Right cardiac atrium (tissue), 5 donors: ENCODE results near the gene MXD3. TPM values are rescaled to one million over a fixed set of nuclear protein-coding genes. Genes with fewer than 3 reads are reported as not detected.
"Not testable (repeated sequence)": the region's sequence is repeated elsewhere in the genome, so short reads cannot be mapped to it uniquely, and the experiment has no call there.

Experiments
- ATAC-seq, 2 donors: fragments of 200-7000 bp; cut with Tn5 transposase; one replicate each; pipeline versions ENCODE4 v1.8.0 to v1.9.1; 2020; ENCODE audit warnings: moderate library complexity in 2 of 2, mild to moderate bottlenecking in 1 of 2
- DNase-seq, 3 donors: peaks; one replicate each; pipeline ENCODE4 v3.0.0-alpha.2; 2020
- H3K27ac ChIP-seq: one replicate; pipeline ENCODE4 v1.5.1; 2013; ENCODE audit warnings: mild to moderate bottlenecking, low read length, control low read depth, moderate library complexity
- H3K27me3 ChIP-seq: one replicate; pipeline ENCODE4 v1.6.1; 2013; ENCODE audit not compliant: control insufficient read depth, insufficient read depth
- H3K4me1 ChIP-seq: one replicate; pipeline ENCODE4 v1.6.1; 2013; ENCODE audit warnings: low read length; ENCODE audit not compliant: control insufficient read depth, insufficient read depth
- H3K4me3 ChIP-seq: one replicate; pipeline ENCODE4 v1.5.1; 2013; ENCODE audit warnings: low read length, control low read depth
- H3K9me3 ChIP-seq: one replicate; pipeline ENCODE4 v1.6.1; 2013; ENCODE audit warnings: low read length; ENCODE audit not compliant: control insufficient read depth
- WGBS: extraction: QIAGEN DNeasy Blood & Tissue Kit; methylation state at CpG from one replicate; pipeline ENCODE4 v1.1.7; 2013; 5-methylcytosine and 5-hydroxymethylcytosine counted together
- intact Hi-C, 4 donors: fragments of 100-400 bp; cut with DNase I; formaldehyde crosslinking; loops; one replicate each; pipeline versions ENCODE4 v1.11.0 to v1.14.0; 2022 to 2023
- long read RNA-seq, 4 donors: library from polyadenylated mRNA; unstranded; transcript quantifications; one replicate each; pipeline ENCODE4 v2.0.0, GENCODE V29; 2020 to 2021
- polyA plus RNA-seq: library from polyadenylated mRNA; stranded (reverse); fragments of 200-250 nt; gene quantifications from one replicate; pipeline ENCODE4 v1.2.3, GENCODE V29; 2013
- total RNA-seq, 4 donors: library from RNA; stranded (reverse); fragmentation: NEBNext Ultra II Directional; extraction: Animal tissue kit (Norgen Biotek cat#: 25700); gene quantifications; one replicate each; pipeline ENCODE4 v1.2.1, GENCODE V29; 2021
- donor health status: healthy with polysubstance abuse.
- donor health status: DM: no; HTN: yes; CAD: no.
- donor health status: DM: no; HTN: no; CAD: no.
- donor health status: DM: no; HTN: yes; CAD: no; lungs with severe emphysema.
- donor health status: DM: yes; HTN: yes; CAD: no.

The MXD3 gene
- 1 to 10 TPM; 2.4 to 3.6 (median 2.6) TPM for total RNA-seq
- polyA plus RNA-seq, result 1.7 TPM
- long read RNA-seq, donor 1, partial matches to known transcripts, result 0 of 1 reads
- long read RNA-seq, donor 1, other reads (novel, unspliced or antisense), result 0 of 1 reads
- long read RNA-seq, donor 2, partial matches to known transcripts, result 0 of 2 reads
- long read RNA-seq, donor 2, other reads (novel, unspliced or antisense), result 0 of 2 reads
- long read RNA-seq, donor 3, partial matches to known transcripts, result 0 of 3 reads
- long read RNA-seq, donor 3, other reads (novel, unspliced or antisense), result 3 of 3 reads
- long read RNA-seq, donor 4, partial matches to known transcripts, result 1 of 1 reads
- long read RNA-seq, donor 4, other reads (novel, unspliced or antisense), result 0 of 1 reads

GRCh38 chr5:177311723-177312648, at the start of gene MXD3:
Gene MXD3, minus strand, starts transcription at chr5:177311898. Its CDS starts 68 bp downstream, at chr5:177311830.
- Histone ChIP-seq H3K4me3 (peak within 1 kb of the TSS; percentile 50), H3K4me1 (peaks cover 3% of the 10 kb centered on the region), H3K9me3 (no peaks in the 10 kb centered on the region), H3K27ac (no peak within 1 kb of the TSS), H3K27me3 (no peaks in the 10 kb centered on the region)
- DNase-seq (peak; percentile 98 to 99 (median 98)), ATAC-seq (peak; percentile 92 to 93)
- intact Hi-C loops, result loop anchor here in 1 of 4 donors (10.0 kb wide), 1 partner anchor 193 kb away; the partner anchor contains the start of gene DOK3
- under 1% methylated on average over 78 of the region's 78 CpGs for WGBS

GRCh38 chr5:177360740-177361139, 49.0 kb upstream of the MXD3 start:
- 86% methylated on average over 7 of the region's 7 CpGs for WGBS
- intact Hi-C loops, H3K27ac ChIP-seq, DNase-seq, H3K27me3 ChIP-seq, H3K9me3 ChIP-seq, ATAC-seq, H3K4me1 ChIP-seq, H3K4me3 ChIP-seq: not testable (repeated sequence)

- no peak for DNase-seq
- no peaks in the 10 kb centered on the region for H3K4me1 ChIP-seq
- no peaks in the 10 kb centered on the region for H3K27me3 ChIP-seq
- no peak overlapping the region for H3K27ac ChIP-seq
- intact Hi-C loops, result no loop called here
- H3K4me3 ChIP-seq, result no peak overlapping the region
- WGBS, result 74% methylated on average over 3 of the region's 3 CpGs
- ATAC-seq, result no peak
- no peaks in the 10 kb centered on the region for H3K9me3 ChIP-seq
Measured at GRCh38 chr5:177359860-177360259, 48.2 kb upstream of the MXD3 start.

- WGBS, result 61% methylated on average over 6 of the region's 6 CpGs
- no peak for ATAC-seq
- Histone ChIP-seq H3K4me3 (no peak overlapping the region), H3K4me1 (no peaks in the 10 kb centered on the region), H3K9me3 (no peaks in the 10 kb centered on the region), H3K27ac (no peak overlapping the region), H3K27me3 (no peaks in the 10 kb centered on the region)
- intact Hi-C loops, result no loop called here
- DNase-seq, result no peak
Measured at GRCh38 chr5:177359451-177359851, 47.8 kb upstream of the MXD3 start.

- no peak for ATAC-seq
- WGBS, result 35% methylated on average over 5 of the region's 5 CpGs
- DNase-seq, result peak in 1 of 3 donors; percentile 64
- H3K4me1 ChIP-seq, result no peaks in the 10 kb centered on the region
- no peak overlapping the region for H3K4me3 ChIP-seq
- H3K27ac ChIP-seq, result no peak overlapping the region
- H3K9me3 ChIP-seq, result no peaks in the 10 kb centered on the region
- H3K27me3 ChIP-seq, result no peaks in the 10 kb centered on the region
- intact Hi-C loops, result no loop called here
Measured at GRCh38 chr5:177358370-177358819, 46.7 kb upstream of the MXD3 start.

GRCh38 chr5:177357459-177358351, 46.0 kb upstream of the MXD3 start, which contains the start of gene RGS14:
Gene RGS14, plus strand, starts transcription at chr5:177357924. Its CDS starts 101 bp downstream, at chr5:177358025.
- Histone ChIP-seq H3K4me3 (no peak within 1 kb of the TSS), H3K9me3 (no peaks in the 10 kb centered on the region), H3K27me3 (no peaks in the 10 kb centered on the region), H3K27ac (no peak within 1 kb of the TSS), H3K4me1 (no peaks in the 10 kb centered on the region)
- intact Hi-C loops, result no loop called here
- ATAC-seq (peak; percentile 42 to 50), DNase-seq (peak in 2 of 3 donors; percentile 66 to 79)
- WGBS, result 49% methylated on average over 37 of the region's 37 CpGs

- H3K27ac ChIP-seq, result no peak overlapping the region
- no peaks in the 10 kb centered on the region for H3K27me3 ChIP-seq
- H3K9me3 ChIP-seq, result no peaks in the 10 kb centered on the region
- no peaks in the 10 kb centered on the region for H3K4me1 ChIP-seq
- ATAC-seq (no peak), DNase-seq (no peak)
- intact Hi-C loops, result no loop called here
- no peak overlapping the region for H3K4me3 ChIP-seq
- 79% methylated on average over 5 of the region's 5 CpGs for WGBS
Measured at GRCh38 chr5:177357146-177357458, 45.4 kb upstream of the MXD3 start.

- ATAC-seq (no peak), DNase-seq (no peak)
- H3K4me3 ChIP-seq, result no peak overlapping the region
- H3K9me3 ChIP-seq, result no peaks in the 10 kb centered on the region
- H3K4me1 ChIP-seq, result no peaks in the 10 kb centered on the region
- H3K27ac ChIP-seq, result no peak overlapping the region
- 65% methylated on average over 3 of the region's 3 CpGs for WGBS
- intact Hi-C loops, result no loop called here
- no peaks in the 10 kb centered on the region for H3K27me3 ChIP-seq
Measured at GRCh38 chr5:177356746-177357145, 45.0 kb upstream of the MXD3 start.

GRCh38 chr5:177355868-177356168, 44.1 kb upstream of the MXD3 start:
- Histone ChIP-seq H3K9me3 (no peaks in the 10 kb centered on the region), H3K27ac (no peak overlapping the region), H3K4me1 (no peaks in the 10 kb centered on the region), H3K27me3 (no peaks in the 10 kb centered on the region), H3K4me3 (no peak overlapping the region)
- no peak for ATAC-seq
- no peak for DNase-seq
- intact Hi-C loops, result no loop called here
- WGBS, result 7% methylated on average over 1 of the region's 1 CpG

- DNase-seq (peak in 1 of 3 donors; percentile 5), ATAC-seq (no peak)
- Histone ChIP-seq H3K4me1 (no peaks in the 10 kb centered on the region), H3K27ac (no peak overlapping the region), H3K9me3 (no peaks in the 10 kb centered on the region), H3K4me3 (no peak overlapping the region), H3K27me3 (no peaks in the 10 kb centered on the region)
- intact Hi-C loops, result no loop called here
- 79% methylated on average over 1 of the region's 1 CpG for WGBS
Measured at GRCh38 chr5:177355162-177355867, 43.6 kb upstream of the MXD3 start.
